AG09309 (cell line): ENCODE data around the gene FGD5.

Experiments
- DNase-seq: peaks from one replicate; pipeline ENCODE4 v3.0.0-alpha.2; 2010; ENCODE audit warnings: low read depth
- H3K4me3 ChIP-seq: 2 replicates; pipeline ENCODE4 v1.5.1; 2011; ENCODE audit warnings: mild to moderate bottlenecking, low read depth, low read length, moderate library complexity; ENCODE audit not compliant: control insufficient read depth
- TF ChIP-seq, protein P1 (sequence below): IDR thresholded peaks from 2 replicates; pipeline ENCODE4 v1.5.1; 2011; ENCODE audit warnings: mild to moderate bottlenecking, low read depth, low read length, inconsistent platforms; ENCODE audit not compliant: insufficient read depth, control insufficient read depth; ENCODE audit errors: missing control alignments

The FGD5 gene

DNA sequence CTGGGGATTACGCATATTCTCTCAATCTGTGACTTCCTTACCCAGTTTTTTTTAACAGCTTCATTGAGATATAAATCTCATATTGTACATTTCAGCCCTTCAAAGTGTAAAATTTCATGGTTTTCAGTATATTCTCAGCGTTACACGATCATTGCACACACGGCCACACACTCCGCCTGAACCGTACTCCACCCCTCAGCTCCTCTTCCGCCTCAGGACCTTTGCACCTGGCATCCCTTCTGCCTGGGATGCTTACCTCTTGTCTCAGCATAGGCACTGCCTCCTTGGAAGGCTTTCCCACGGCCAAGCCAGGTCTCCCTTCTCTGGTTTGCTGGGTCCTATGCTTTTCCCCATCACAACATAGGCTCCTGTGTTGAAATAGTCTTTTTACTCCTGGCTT is 71.2 kb downstream of the FGD5 start:
- TF ChIP-seq, protein P1, sequence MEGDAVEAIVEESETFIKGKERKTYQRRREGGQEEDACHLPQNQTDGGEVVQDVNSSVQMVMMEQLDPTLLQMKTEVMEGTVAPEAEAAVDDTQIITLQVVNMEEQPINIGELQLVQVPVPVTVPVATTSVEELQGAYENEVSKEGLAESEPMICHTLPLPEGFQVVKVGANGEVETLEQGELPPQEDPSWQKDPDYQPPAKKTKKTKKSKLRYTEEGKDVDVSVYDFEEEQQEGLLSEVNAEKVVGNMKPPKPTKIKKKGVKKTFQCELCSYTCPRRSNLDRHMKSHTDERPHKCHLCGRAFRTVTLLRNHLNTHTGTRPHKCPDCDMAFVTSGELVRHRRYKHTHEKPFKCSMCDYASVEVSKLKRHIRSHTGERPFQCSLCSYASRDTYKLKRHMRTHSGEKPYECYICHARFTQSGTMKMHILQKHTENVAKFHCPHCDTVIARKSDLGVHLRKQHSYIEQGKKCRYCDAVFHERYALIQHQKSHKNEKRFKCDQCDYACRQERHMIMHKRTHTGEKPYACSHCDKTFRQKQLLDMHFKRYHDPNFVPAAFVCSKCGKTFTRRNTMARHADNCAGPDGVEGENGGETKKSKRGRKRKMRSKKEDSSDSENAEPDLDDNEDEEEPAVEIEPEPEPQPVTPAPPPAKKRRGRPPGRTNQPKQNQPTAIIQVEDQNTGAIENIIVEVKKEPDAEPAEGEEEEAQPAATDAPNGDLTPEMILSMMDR, result no peak
- no peak for DNase-seq
- H3K4me3 ChIP-seq, result no peak overlapping the region

DNA sequence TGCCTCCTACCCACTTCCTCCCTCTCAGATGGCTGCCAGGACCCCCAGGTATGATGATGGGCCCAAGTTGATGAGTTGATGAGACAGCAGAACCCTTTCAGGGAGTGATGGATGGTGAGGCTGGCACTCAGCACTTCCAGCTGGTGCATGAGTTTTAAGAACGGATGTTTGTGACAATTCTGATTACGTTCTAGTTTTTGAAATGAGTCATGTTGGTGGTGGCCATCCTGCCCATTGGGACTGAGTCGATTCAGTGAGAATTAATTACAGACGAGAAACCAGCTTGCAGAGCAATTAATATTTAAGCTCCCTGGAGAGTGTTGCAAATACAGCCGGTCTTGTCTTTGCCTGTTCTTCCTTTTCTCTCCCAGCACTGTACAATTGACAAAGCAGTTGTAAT is 71.7 kb downstream of the FGD5 start:
- no peak for DNase-seq
- H3K4me3 ChIP-seq, result no peak overlapping the region
- TF ChIP-seq, protein P1, result no peak

DNA sequence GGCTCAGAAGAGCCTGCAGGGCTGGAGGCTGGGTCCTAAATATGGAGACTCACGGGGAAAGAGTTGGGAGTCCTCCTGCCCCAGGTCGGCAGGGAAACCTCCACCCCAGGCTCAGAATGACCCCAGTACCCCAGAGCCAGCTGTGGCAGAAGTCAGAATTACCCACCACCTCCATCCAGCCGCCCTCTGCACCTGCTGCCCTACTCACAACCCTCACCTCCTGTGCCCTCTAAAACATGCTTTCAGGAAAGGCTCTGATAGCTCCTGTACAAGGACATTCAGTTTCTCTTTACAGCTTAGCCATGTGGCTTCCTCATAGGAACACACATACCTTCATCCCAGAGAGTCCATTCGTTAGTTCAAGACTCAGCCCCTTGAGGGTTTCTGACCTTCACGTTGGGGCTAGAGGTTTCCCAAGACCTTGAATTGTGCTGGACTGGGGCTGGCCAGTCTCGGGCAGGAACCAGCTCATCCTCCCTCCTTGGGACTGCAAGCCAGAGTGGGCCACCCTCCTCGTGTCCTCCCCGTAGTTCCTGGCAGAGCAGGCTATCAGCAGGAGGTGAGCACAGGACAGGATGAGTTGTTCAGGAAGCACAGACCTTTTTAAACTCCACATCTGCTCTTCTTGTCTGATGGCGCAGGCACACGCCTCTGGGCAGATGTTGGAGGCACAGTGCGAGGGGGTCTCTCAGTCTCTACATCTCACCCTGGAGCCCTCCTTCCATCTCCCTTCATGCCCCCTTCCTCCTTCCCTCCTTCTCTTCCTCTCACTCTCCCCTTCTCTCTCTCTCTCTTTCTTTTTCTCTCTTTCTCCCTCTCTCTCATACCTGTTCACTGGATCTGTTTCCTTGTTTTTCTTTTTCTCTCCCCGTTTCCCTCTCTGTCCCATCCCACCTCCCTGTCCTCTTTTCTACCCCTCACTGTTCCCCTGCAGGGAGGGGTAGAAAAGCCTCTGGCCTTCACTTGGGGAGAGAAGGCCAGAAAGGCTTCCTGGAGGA is 72.7 kb downstream of the FGD5 start:
- no peak for DNase-seq
- TF ChIP-seq, protein P1, result no peak
- H3K4me3 ChIP-seq, result no peak overlapping the region

DNA sequence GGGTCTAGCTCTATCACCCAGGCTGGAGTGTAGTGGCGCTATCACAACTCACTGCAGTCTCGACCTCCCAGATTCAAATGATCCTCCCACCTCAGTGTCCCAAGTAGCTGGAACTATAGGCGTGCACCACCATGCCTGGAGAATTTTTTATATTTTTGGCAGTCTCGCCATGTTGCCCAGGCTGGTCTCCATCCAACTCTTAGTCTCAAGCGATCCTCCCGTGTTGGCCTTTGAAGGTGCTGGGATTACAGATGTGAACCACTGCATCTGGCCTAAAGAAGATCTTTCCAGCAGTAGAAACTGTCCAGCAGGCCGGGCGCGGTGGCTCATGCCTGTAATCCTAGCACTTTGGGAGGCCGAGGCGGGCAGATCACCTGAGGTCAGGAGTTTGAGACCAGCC is 73.5 kb downstream of the FGD5 start:
- H3K4me3 ChIP-seq, result no peak overlapping the region
- DNase-seq, result no peak
- TF ChIP-seq, protein P1, result no peak

GRCh38 chr3:14894085-14894484 is 75.3 kb downstream of the FGD5 start:
- TF ChIP-seq, protein P1, result no peak
- no peak overlapping the region for H3K4me3 ChIP-seq
- no peak for DNase-seq

- no peak for DNase-seq
- no peak overlapping the region for H3K4me3 ChIP-seq
- TF ChIP-seq, protein P1, result no peak
These were observed 78.5 kb downstream of the FGD5 start for GRCh38 chr3:14897266-14897665.
